AG04450 (cell line): ENCODE measurements around the gene TNRC6C. TPM values are rescaled to one million over a fixed set of nuclear protein-coding genes. Genes with fewer than 3 reads are reported as not detected.

ENCODE experiments used
- CTCF ChIA-PET: fragments of 300-600, 350-600 bp; formaldehyde crosslinking; extraction: SDS; loops from one replicate; lab custom pipeline; 2022; ENCODE audit warnings: antibody characterized with exemption, inconsistent platforms; lab: Charles Lee
- POLR2A ChIA-PET: fragments of 350-600 bp; formaldehyde crosslinking; extraction: SDS; loops from one replicate; lab custom pipeline; 2021; ENCODE audit warnings: antibody characterized with exemption, inconsistent platforms; lab: Yijun Ruan, JAX
- DNase-seq: peaks from one replicate; pipeline ENCODE4 v3.0.0-alpha.2; 2011; ENCODE audit warnings: low read depth, low spot score
- H3K27ac ChIP-seq: one replicate; pipeline ENCODE4 v1.5.1; 2012; ENCODE audit warnings: low read depth, low read length, control low read depth
- H3K27me3 ChIP-seq: one replicate; pipeline ENCODE4 v1.6.0; 2012; ENCODE audit warnings: low read length; ENCODE audit not compliant: control insufficient read depth, insufficient read depth
- H3K4me3 ChIP-seq: 2 replicates; pipeline ENCODE4 v1.5.1; 2011; ENCODE audit warnings: mild to moderate bottlenecking, low read depth, low read length, control low read depth
- H3K9me3 ChIP-seq: 2 replicates; pipeline ENCODE4 v1.5.1; 2012; ENCODE audit warnings: low read length; ENCODE audit not compliant: control insufficient read depth, insufficient read depth
- polyA plus RNA-seq: library from polyadenylated mRNA; depleted of rRNA; stranded (reverse); fragments of >200 nt; gene quantifications from 2 replicates; pipeline ENCODE4 v1.2.3, GENCODE V29; 2011
- TF ChIP-seq, protein P1 (sequence below): IDR thresholded peaks from 2 replicates; pipeline ENCODE4 v1.5.1; 2011; ENCODE audit warnings: low read depth, low read length, control low read depth, inconsistent platforms

TNRC6C gene
- polyA plus RNA-seq, 1 experiment, result 1.2 TPM

DNA sequence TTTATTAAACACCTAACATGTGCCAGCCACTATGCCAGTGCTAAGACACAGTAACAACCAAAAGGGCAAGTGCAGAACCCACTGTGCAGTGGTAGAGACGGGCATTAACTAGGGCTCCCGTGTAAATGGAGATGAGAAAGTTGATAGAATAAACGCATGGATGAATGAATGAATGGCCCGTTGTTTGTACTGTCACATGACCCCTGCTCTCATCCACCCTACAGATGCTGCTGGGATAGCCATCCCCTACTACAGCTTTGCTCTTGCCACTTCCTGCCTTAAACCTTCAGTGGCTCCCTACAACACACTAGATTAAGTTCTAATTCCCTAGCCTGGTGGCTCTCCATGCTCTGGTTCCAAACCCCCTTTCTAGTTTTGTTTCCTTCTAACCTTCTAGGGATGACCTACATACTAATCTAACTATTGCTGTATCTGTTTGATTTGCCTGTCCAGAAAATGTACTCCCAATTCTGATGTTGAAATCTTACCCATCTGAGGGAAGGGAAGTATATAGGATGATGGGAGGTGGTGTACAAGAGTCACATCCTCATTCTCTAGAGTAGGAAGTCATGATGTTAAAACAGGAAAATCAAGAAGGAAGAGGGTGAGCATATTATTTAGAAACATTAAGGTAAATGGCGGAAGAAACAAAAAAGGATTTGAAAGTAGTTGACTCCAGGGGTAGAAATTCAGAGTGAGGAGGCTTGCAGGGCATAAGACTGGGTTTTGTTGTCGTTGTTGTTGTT lies 11.4 kb upstream of the TNRC6C start:
- no peak for DNase-seq
- peaks cover 23% of the 10 kb centered on the region for H3K27me3 ChIP-seq
- ChIA-PET CTCF (no interaction called here), POLR2A (interaction anchor here (1.2 kb wide), 1 partner anchor 11 kb away, joined by 5 read pairs; the partner anchor contains the start of gene TNRC6C)
- no peak overlapping the region for H3K4me3 ChIP-seq
- H3K9me3 ChIP-seq, result no peaks in the 10 kb centered on the region
- H3K27ac ChIP-seq, result no peak overlapping the region
- TF ChIP-seq, protein P1, sequence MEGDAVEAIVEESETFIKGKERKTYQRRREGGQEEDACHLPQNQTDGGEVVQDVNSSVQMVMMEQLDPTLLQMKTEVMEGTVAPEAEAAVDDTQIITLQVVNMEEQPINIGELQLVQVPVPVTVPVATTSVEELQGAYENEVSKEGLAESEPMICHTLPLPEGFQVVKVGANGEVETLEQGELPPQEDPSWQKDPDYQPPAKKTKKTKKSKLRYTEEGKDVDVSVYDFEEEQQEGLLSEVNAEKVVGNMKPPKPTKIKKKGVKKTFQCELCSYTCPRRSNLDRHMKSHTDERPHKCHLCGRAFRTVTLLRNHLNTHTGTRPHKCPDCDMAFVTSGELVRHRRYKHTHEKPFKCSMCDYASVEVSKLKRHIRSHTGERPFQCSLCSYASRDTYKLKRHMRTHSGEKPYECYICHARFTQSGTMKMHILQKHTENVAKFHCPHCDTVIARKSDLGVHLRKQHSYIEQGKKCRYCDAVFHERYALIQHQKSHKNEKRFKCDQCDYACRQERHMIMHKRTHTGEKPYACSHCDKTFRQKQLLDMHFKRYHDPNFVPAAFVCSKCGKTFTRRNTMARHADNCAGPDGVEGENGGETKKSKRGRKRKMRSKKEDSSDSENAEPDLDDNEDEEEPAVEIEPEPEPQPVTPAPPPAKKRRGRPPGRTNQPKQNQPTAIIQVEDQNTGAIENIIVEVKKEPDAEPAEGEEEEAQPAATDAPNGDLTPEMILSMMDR, result no peak

DNA sequence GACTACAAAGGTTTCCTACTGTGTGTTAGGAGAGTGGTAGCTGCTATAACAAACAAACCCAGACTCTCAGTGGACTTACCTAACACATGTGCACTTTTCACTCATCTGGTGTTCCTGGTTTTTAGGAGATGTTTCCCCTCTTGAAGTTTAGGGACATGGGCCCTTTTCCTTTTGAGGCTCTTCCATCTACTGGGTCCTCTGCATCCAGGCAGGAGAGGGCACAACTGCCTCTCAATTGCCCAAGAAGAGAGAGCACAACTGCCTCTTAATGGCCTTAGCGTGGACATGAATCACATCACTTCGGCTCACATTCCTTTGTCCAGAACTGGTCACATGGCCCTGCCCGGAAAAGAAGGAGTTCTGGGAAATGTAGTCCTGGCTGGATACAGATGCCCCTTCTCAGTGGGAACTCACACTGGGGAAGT lies 9.8 kb upstream of the TNRC6C start:
- ChIA-PET POLR2A (interaction anchor here (2.6 kb wide), 1 partner anchor 9 kb away, joined by 13 read pairs; the partner anchor contains the start of gene TNRC6C), CTCF (no interaction called here)
- Histone ChIP-seq H3K27ac (no peak overlapping the region), H3K9me3 (no peaks in the 10 kb centered on the region), H3K27me3 (peaks cover 26% of the 10 kb centered on the region), H3K4me3 (no peak overlapping the region)
- DNase-seq, result peak; percentile 10
- TF ChIP-seq, protein P1, result no peak

DNA sequence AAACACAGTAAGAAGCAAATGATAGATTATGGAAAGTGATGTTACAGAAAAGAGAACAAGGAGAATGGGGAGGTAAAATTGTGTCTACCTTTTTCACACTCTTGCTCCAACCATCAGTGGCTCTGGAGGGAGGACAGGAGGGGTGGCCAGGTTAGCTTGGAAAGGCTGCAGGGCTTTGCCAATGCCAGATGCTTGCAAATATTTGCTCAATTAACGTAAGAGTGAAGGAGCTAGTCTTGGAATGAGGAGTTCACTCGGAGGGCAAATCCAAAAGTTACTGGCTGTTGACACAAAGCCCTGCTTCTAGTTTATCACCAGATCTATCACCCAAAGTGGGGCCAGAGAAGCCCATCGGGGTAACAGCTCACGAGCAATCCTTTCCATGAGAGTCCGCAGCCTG lies 7.4 kb upstream of the TNRC6C start:
- POLR2A ChIA-PET, result no interaction called here
- TF ChIP-seq, protein P1, result no peak
- H3K27me3 ChIP-seq, result peaks cover 29% of the 10 kb centered on the region

GRCh38 chr17:77952368-77952767 lies 6.1 kb upstream of the TNRC6C start:
- Histone ChIP-seq H3K4me3 (no peak overlapping the region), H3K27ac (no peak overlapping the region), H3K27me3 (peaks cover 40% of the 10 kb centered on the region), H3K9me3 (no peaks in the 10 kb centered on the region)
- no peak for DNase-seq
- POLR2A ChIA-PET, result no interaction called here
- TF ChIP-seq, protein P1, result no peak
- CTCF ChIA-PET, result no interaction called here

More for the DNA sequence above, 7.4 kb upstream of the TNRC6C start:
- CTCF ChIA-PET, result no interaction called here
- H3K27ac ChIP-seq, result no peak overlapping the region
- no peak overlapping the region for H3K4me3 ChIP-seq
- H3K9me3 ChIP-seq, result no peaks in the 10 kb centered on the region
- DNase-seq, result no peak

GRCh38 chr17:77957235-77957856 lies 1.2 kb upstream of the TNRC6C start:
- H3K27ac ChIP-seq, result no peak overlapping the region
- CTCF ChIA-PET, result interaction anchor here (0.8 to 1.1 kb wide), 2 partner anchors 32 to 56 kb away, joined by 3 to 6 read pairs; no protein-coding TSS in a partner anchor
- POLR2A ChIA-PET, result interaction anchor here (0.6 to 2.1 kb wide), 9 partner anchors 8 to 415 kb away, joined by 5 to 32 read pairs (median 8); no protein-coding TSS in a partner anchor
- H3K4me3 ChIP-seq, result peak overlapping the region; percentile 77
- DNase-seq, result no peak
- H3K27me3 ChIP-seq, result peaks cover 36% of the 10 kb centered on the region
- TF ChIP-seq, protein P1, result no peak
- H3K9me3 ChIP-seq, result peaks cover 2% of the 10 kb centered on the region; the same call in 1 of the 2 replicates
